ENCODE results near the gene NUP210L. TPM values are rescaled to one million over a fixed set of nuclear protein-coding genes. Genes with fewer than 3 reads are reported as not detected.

The NUP210L gene
- polyA plus RNA-seq, 2 of the 4 experiments (the other 2 are of a cell fraction), result not detected

- no peak for TF ChIP-seq RCOR1 (IDR thresholded peaks at IDR 0.05; ENCODE audit: low read depth, low read length)
- peak; percentile 35 to 52; a peak in 4 of 5 replicates for TF ChIP-seq RAD21 (conservative IDR thresholded peaks at IDR 0.05 in 1 of 2, IDR thresholded peaks at IDR 0.05 in 1 of 2)
- no peak for TF ChIP-seq FOSL2 (IDR thresholded peaks at IDR 0.05)
- no peak for TF ChIP-seq FOSL2 (CRISPR knock-in tag; IDR thresholded peaks at IDR 0.05)
- no peak for TF ChIP-seq BHLHE40 (IDR thresholded peaks at IDR 0.05; ENCODE audit: low read depth, low read length)
- TF ChIP-seq ELK1 (IDR thresholded peaks at IDR 0.05; ENCODE audit: low read depth, low read length), result no peak
- no peak for TF ChIP-seq RNF2 (IDR thresholded peaks at IDR 0.05; ENCODE audit: borderline replicate concordance, low read depth)
- no peak for TF ChIP-seq MAZ (IDR thresholded peaks at IDR 0.05; ENCODE audit: borderline replicate concordance, low read depth, low read length)
- TF ChIP-seq EP300 (IDR thresholded peaks at IDR 0.05), result no peak
- no peak for TF ChIP-seq KDM5A (IDR thresholded peaks at IDR 0.05)
- no peak for TF ChIP-seq HOXB5 (CRISPR knock-in tag; IDR thresholded peaks at IDR 0.05)
- TF ChIP-seq CTCF (IDR thresholded peaks at IDR 0.05), result peak; percentile 91
- no peak for TF ChIP-seq NR3C1 (IDR thresholded peaks at IDR 0.05)
- no peak for TF ChIP-seq KDM1A (IDR thresholded peaks at IDR 0.05; ENCODE audit: low read depth)
- TF ChIP-seq ZFP36 (IDR thresholded peaks at IDR 0.05; ENCODE audit: borderline replicate concordance, partially characterized antibody), result no peak
- TF ChIP-seq USF2 (IDR thresholded peaks at IDR 0.05), result no peak
- no peak for TF ChIP-seq SREBF2 (IDR thresholded peaks at IDR 0.05)
- no peak for TF ChIP-seq EHMT2 (IDR thresholded peaks at IDR 0.05; ENCODE audit: low read depth)
- no peak for TF ChIP-seq ZSCAN20 (CRISPR knock-in tag; IDR thresholded peaks at IDR 0.05)
- TF ChIP-seq MYC (IDR thresholded peaks at IDR 0.05; ENCODE audit: borderline replicate concordance, low read length), result peak; percentile 80
- 0 out of 2 replicates have a peak, but pooled peaks have one; percentile 18 for TF ChIP-seq TFCP2L1 (CRISPR knock-in tag; IDR thresholded peaks at IDR 0.05)
- 0 out of 2 replicates have a peak, but pooled peaks have one; percentile 61 for TF ChIP-seq PBX3 (IDR thresholded peaks at IDR 0.05)
- TF ChIP-seq MAFK (IDR thresholded peaks at IDR 0.05; ENCODE audit: partially characterized antibody), result no peak
- no peak for TF ChIP-seq NFE2L2 (conservative IDR thresholded peaks at IDR 0.05; ENCODE audit: low read length)
- no peak for TF ChIP-seq HDAC2 (IDR thresholded peaks at IDR 0.05)
- no peak for TF ChIP-seq HOXB13 (CRISPR knock-in tag; IDR thresholded peaks at IDR 0.05; ENCODE audit: low read depth)
- TF ChIP-seq HES2 (IDR thresholded peaks at IDR 0.05), result no peak
- TF ChIP-seq TP53 (CRISPR knock-in tag; IDR thresholded peaks at IDR 0.05), result no peak
- no peak for TF ChIP-seq HEYL (CRISPR knock-in tag; IDR thresholded peaks at IDR 0.05)
- peak; percentile 57 for TF ChIP-seq SMC3 (IDR thresholded peaks at IDR 0.05)
- TF ChIP-seq JUNB (IDR thresholded peaks at IDR 0.05), result no peak
- TF ChIP-seq FOSB (CRISPR knock-in tag; IDR thresholded peaks at IDR 0.05), result no peak
- TF ChIP-seq BCL3 (IDR thresholded peaks at IDR 0.05), result peak; percentile 74; the same call in 1 of the 3 replicates
- TF ChIP-seq RARB (CRISPR knock-in tag; IDR thresholded peaks at IDR 0.05), result no peak
- TF ChIP-seq CHD2 (IDR thresholded peaks at IDR 0.05; ENCODE audit: low read length, partially characterized antibody), result no peak
- no peak for TF ChIP-seq FOXS1 (CRISPR knock-in tag; IDR thresholded peaks at IDR 0.05)
Observed at GRCh38 chr1:153946622-153947241, 208.1 kb downstream of the NUP210L start, which contains the start of gene DENND4B (continued).
